ENCODE results near the gene NUDT9. TPM values are rescaled to one million over a fixed set of nuclear protein-coding genes. Genes with fewer than 3 reads are reported as not detected.
"Not testable (repeated sequence)": the region's sequence is repeated elsewhere in the genome, so short reads cannot be mapped to it uniquely, and the experiment has no call there.

Gene NUDT9
- total and polyA plus RNA-seq, 3 donors from 2014 or later, result 28.4 to 45.0 (median 38.0) TPM

DNA sequence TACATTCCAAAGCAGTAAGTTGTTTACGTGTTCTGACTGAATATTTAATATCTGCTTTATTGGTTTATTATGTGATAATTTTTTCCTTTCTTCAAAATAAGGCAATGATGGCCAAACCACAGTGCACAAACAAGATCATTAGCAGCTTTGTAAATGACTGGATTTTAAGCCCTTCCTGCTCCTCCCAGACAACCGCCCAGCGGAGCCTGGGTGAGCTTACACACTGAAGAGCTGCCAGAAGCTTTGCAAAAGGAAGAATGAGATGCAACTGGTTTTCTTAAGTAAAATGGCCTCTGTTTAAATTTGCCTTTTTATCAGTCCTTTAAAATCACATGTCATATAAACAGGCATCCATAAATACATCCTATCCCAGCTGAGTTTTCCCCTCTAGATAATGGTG is 54.6 kb downstream of the NUDT9 start:
- no peak overlapping the region for H3K27ac ChIP-seq
- no peaks in the 10 kb centered on the region for H3K36me3 ChIP-seq (ENCODE audit: low read depth, missing control alignments)
- intact Hi-C loops (cut with DNase I; ENCODE audit: low total_unique reads), result no loop called here
- WGBS, 2 donors, result 84 to 92% methylated on average over 3 of the region's 3 CpGs
- TF ChIP-seq, protein P1, sequence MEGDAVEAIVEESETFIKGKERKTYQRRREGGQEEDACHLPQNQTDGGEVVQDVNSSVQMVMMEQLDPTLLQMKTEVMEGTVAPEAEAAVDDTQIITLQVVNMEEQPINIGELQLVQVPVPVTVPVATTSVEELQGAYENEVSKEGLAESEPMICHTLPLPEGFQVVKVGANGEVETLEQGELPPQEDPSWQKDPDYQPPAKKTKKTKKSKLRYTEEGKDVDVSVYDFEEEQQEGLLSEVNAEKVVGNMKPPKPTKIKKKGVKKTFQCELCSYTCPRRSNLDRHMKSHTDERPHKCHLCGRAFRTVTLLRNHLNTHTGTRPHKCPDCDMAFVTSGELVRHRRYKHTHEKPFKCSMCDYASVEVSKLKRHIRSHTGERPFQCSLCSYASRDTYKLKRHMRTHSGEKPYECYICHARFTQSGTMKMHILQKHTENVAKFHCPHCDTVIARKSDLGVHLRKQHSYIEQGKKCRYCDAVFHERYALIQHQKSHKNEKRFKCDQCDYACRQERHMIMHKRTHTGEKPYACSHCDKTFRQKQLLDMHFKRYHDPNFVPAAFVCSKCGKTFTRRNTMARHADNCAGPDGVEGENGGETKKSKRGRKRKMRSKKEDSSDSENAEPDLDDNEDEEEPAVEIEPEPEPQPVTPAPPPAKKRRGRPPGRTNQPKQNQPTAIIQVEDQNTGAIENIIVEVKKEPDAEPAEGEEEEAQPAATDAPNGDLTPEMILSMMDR (IDR thresholded peaks at IDR 0.05), result no peak
- no peak for TF ChIP-seq POLR2A (IDR thresholded peaks at IDR 0.05)
- H3K27me3 ChIP-seq, result no peaks in the 10 kb centered on the region
- no peak overlapping the region for H3K4me3 ChIP-seq
- H3K9me3 ChIP-seq, result no peaks in the 10 kb centered on the region
- H3K4me1 ChIP-seq, result no peaks in the 10 kb centered on the region
- DNase-seq, result no peak

DNA sequence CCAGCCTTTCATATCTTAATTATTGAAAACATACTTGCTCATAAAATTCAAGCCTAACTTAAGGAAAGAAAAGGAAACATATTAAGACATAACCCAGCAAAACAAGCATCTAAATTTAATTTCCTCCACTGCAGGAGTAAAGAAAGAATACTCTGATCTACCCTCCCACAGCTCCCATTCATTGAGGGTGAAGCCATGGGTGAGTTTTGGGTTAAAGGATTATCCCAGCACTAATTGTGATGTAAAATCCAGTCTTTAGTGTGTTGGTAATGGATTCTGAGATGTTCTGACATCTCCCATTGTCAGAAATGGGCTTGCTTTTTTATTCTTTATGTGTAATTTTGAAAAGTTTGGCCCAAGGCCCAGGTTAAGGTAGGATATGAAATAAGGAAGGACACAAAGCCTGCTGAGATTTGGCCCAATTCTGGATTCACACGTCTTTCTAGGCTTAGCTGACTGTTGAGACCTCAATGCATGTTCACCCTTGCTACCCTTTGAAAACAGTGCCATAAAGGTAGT is 56.4 kb downstream of the NUDT9 start:
- Histone ChIP-seq H3K4me3 (no peak overlapping the region), H3K9me3 (no peaks in the 10 kb centered on the region), H3K27ac (no peak overlapping the region), H3K36me3 (ENCODE audit: low read depth, missing control alignments) (no peaks in the 10 kb centered on the region), H3K4me1 (no peaks in the 10 kb centered on the region), H3K27me3 (no peaks in the 10 kb centered on the region)
- no peak for DNase-seq
- TF ChIP-seq POLR2A (IDR thresholded peaks at IDR 0.05), result no peak
- TF ChIP-seq, protein P1 (IDR thresholded peaks at IDR 0.05), result no peak
- WGBS, 2 donors, result 61 to 63% methylated on average over 1 of the region's 1 CpG
- intact Hi-C loops (cut with DNase I; ENCODE audit: low total_unique reads), result no loop called here

DNA sequence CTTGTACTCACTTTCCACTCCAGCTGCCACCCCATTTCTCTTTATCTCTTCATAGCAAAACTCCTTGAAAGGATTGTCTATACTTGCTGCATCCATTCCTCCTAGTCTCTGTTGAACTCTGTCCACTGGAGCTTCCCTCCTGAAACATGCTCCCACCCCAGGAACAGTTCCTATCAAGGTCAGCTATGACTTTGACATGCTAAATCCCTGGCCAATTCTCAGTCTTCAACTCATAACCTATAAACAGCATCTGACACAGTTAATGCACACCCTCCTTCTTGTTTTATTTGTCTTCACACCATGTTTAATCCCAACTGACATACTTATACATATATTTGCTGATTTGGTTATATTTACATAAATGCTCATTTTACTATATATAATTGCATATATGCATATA is 59.0 kb downstream of the NUDT9 start:
- intact Hi-C loops (cut with DNase I; ENCODE audit: low total_unique reads), result no loop called here
- H3K4me3 ChIP-seq, result no peak overlapping the region
- DNase-seq, result no peak
- H3K27me3 ChIP-seq, result no peaks in the 10 kb centered on the region
- H3K4me1 ChIP-seq, result no peaks in the 10 kb centered on the region
- H3K36me3 ChIP-seq (ENCODE audit: low read depth, missing control alignments), result no peaks in the 10 kb centered on the region
- TF ChIP-seq, protein P1 (IDR thresholded peaks at IDR 0.05), result no peak
- TF ChIP-seq POLR2A (IDR thresholded peaks at IDR 0.05), result no peak
- H3K27ac ChIP-seq, result no peak overlapping the region
- no peaks in the 10 kb centered on the region for H3K9me3 ChIP-seq

DNA sequence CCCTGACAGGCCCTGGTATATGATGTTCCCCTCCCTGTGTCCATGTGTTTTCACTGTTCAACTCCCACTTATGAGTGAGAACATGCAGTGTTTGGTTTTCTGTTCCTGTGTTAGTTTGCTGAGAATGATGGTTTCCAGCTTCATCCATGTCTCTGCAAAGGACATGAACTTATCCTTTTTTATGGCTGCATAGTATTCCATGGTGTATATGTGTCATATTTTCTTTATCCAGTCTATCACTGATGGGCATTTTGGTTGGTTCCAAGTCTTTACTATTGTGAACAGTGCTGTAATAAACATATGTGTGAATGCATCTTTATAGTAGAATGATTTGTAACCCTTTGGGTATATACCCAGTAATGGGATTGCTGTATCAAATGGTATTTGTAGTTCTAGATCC is 60.9 kb downstream of the NUDT9 start:
- not testable (repeated sequence) for DNase-seq; H3K36me3 ChIP-seq (ENCODE audit: low read depth, missing control alignments); H3K27ac ChIP-seq

DNA sequence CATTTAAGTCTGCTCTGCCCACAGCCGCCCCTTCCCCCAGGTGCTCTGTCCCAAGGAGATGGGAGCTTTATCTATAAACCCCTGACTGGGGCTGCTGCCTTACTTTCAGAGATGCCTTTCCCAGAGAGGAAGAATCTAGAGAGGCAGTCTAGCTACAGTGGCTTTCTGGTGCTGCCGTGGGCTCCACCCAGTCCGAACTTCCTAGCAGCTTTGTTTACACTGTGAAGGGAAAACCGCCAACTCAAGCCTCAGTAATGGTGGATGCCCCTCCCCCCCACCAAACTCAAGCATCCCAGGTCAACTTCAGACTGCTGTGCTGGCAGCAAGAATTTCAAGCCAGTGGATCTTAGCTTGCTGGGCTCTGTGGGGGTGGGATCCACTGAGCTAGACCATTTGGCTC is 66.3 kb downstream of the NUDT9 start:
- H3K27ac ChIP-seq; H3K4me1 ChIP-seq; H3K36me3 ChIP-seq (ENCODE audit: low read depth, missing control alignments); DNase-seq; H3K4me3 ChIP-seq; H3K27me3 ChIP-seq; H3K9me3 ChIP-seq; intact Hi-C loops (cut with DNase I; ENCODE audit: low total_unique reads): not testable (repeated sequence)
- 98 to 100% methylated on average over 1 to 4 of the region's 4 CpGs for WGBS, 2 donors

More for the DNA sequence above, 60.9 kb downstream of the NUDT9 start:
- H3K9me3 ChIP-seq; intact Hi-C loops (cut with DNase I; ENCODE audit: low total_unique reads); H3K4me1 ChIP-seq; H3K4me3 ChIP-seq; H3K27me3 ChIP-seq: not testable (repeated sequence)

DNA sequence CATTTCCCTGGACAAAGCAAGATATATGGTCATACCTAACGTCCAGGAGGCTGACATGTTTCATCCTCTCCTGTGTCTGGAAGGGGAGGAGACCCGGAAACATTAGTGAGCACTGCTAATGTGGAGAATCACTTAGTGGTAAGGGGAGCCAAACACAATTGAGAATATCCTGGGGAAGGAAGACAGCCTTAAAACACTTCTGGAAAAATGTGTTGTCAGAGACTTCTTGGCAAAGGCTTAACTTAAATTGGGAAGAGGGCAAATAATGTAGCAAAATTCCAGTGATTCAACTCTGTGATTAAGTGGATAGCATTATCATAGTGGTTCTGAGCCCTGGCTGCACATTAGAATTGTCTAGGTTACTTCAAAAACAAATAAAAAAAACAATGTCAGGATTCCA is 67.3 kb downstream of the NUDT9 start:
- H3K9me3 ChIP-seq, result no peaks in the 10 kb centered on the region
- no peak overlapping the region for H3K4me3 ChIP-seq
- H3K27ac ChIP-seq, result no peak overlapping the region
- no peaks in the 10 kb centered on the region for H3K27me3 ChIP-seq
- WGBS, 2 donors, result 83 to 90% methylated on average over 2 of the region's 2 CpGs
- no peaks in the 10 kb centered on the region for H3K4me1 ChIP-seq
- intact Hi-C loops (cut with DNase I; ENCODE audit: low total_unique reads), result no loop called here
- TF ChIP-seq, protein P1 (IDR thresholded peaks at IDR 0.05), result no peak
- no peaks in the 10 kb centered on the region for H3K36me3 ChIP-seq (ENCODE audit: low read depth, missing control alignments)
- DNase-seq, result no peak

Measured in testis (tissue), 3 donors.